ENCODE results near the gene NEDD4L.

Gene NEDD4L

DNA sequence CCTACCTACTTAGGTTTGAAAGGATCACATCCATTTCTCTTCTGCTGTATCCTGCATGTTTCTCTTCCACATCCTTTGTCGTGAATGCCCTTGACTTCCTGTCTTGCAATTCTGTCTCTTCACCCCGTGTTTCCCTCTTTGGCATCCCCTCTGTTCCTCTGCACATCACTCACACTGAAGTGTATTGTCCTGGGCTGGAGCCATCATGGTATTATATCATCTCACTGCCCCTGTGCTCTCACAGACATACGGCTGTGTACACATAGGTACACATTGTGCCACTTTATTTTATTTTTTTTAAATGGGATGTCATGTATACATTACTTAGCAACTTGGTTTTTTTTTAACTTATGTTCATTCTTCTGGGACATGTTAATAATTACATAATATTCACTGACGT, 293.3 kb downstream of the NEDD4L start:
- in situ Hi-C loops (cut with MboI; ENCODE audit: low sequenced_read_pairs), result no loop called here

GRCh38 chr18:58337686-58338085, 293.7 kb downstream of the NEDD4L start:
- in situ Hi-C loops (cut with MboI; ENCODE audit: low sequenced_read_pairs), result no loop called here

DNA sequence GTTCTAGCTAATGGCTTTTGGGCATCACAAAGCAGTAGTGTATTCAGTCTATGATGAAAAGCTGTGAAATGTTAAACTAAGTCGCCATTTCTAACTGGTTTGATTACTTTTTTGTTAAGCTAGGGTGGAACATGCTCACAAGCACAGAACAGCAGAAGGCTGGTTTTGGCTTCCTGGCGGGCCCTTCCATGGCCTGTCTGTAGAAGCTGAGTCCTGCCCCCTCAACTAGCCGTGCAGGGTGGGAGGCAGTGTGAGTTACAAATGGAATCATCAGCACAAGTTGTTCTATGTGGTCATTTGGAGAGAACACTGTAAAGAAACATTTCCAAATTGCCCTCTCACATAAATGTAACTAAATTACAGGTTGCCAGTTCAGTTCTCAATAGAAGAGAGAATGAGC, 294.1 kb downstream of the NEDD4L start:
- in situ Hi-C loops (cut with MboI; ENCODE audit: low sequenced_read_pairs), result no loop called here

DNA sequence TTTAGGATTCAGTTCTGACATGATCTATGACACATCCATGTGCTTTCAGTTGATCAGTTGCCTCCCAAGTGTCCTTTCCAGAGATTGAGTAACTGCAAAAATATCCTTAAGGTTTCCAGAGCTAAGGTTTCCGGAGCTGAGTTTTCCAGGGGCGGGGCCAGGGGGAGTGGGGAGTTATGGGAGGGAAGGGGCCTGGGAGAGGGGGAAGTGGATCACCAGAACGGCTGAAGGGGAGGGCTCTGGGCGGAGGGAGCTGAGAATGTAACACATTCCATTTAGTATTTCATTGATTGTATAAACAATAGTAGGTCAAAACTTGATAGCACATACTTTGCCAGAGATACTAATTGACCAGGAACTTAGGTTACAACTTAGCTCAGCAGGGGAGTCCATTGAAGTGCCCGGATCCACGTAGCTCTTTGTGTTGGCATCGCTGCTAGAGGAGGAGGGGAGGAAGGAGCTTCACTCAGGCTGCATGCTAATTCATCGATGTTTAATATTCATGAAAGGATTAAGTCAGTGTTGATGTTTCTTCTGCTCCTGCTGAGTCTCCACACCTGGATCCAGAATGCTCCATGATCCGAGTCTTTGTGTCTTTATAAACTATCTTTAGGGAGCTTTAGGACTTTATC, 295.1 kb downstream of the NEDD4L start:
- in situ Hi-C loops (cut with MboI; ENCODE audit: low sequenced_read_pairs), result no loop called here

- in situ Hi-C loops (cut with MboI; ENCODE audit: low sequenced_read_pairs), result no loop called here
Observed at GRCh38 chr18:58339890-58340289, 295.9 kb downstream of the NEDD4L start.

DNA sequence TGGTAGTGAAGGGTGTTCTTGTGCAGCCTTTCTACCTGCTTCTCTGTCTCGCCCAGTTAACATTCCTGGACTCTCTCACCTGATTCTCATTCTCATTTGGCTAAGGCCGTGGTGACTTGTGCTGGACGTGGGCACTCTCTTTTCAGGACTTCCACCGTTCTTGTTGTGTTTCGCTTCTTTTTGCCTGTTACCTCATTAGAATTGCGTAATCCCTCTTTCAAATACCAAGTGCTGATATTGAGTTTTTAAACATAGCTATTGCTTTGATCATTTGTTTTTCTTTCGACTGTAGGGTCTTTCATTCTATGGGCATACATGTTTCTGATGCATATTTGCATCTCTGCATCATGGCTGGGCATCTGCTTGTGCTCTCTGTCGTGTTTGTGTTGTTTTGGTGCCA, 297.9 kb downstream of the NEDD4L start:
- in situ Hi-C loops (cut with MboI; ENCODE audit: low sequenced_read_pairs), result no loop called here

DNA sequence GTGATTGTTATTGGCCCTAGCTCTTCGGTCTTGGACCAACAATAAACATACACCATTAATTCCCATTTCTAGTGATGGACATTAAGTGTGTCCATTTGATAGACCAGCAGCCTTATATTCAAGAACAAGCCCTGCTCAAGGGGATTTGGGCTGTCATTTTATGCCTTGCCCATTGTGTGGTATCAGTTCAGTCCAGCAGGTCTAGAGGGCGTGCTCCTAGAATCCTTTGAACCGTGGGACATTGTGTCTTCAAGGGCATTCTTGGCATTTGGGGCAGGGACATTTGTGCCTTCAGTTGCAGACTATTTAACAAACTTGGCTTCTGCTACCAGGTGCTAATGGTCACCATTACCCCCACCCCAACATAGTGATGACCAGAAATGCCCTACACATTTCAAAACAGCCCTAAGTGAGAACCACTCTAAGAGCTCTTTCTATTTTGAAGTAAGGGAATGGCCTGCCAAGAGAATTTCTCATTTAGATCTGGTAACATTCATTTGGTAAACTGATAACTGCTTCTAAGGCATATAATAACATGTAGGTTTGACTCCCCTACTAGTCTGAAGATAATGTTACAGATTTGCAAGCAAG, 300.1 kb downstream of the NEDD4L start:
- in situ Hi-C loops (cut with MboI; ENCODE audit: low sequenced_read_pairs), result no loop called here

DNA sequence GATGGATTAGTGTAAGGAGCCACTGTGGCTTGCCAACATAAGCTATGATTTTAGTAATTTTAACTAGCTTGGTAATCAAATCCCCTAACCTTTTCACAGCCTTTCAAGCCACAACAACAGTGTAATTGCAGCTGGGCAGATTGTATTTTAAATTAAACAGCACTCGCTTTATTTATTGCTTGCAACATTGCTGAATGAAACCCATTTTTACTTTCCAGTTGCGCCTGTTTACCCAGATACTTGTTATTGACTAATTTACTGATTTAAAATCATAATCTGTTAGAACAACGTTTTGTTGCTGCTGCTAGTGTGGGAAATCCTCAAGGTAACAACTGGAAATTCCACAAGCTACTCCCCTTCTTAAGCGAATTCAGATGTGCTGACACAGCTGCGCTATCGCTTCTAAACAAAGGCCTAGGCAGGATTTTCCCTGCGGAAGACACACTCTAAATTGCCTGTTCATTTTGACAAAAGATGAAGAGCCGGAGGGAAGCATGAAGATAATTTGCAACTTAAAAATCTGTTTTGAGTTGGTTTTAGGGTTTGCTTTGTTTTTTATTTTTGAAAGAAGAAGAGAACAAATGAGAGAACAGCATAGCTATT, 300.9 kb downstream of the NEDD4L start:
- in situ Hi-C loops (cut with MboI; ENCODE audit: low sequenced_read_pairs), result no loop called here

DNA sequence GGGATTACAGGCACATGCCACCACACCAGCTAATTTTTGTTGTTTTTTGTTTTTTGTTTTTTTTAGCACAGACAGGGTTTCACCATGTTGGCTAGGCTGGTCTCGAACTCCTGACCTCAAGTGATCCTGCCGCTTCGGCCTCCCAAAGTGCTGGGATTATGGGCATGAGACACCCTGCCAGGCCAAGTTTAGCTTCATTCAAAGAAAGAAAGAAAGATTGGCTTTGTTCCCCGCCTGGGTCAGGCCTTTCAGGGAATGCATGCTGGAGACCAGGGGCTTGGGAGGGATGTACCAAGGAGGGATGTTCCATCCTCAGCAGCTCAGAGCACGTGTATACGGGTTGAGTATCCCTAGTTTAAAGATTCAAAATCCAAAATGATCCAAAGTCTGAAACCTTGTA, 301.8 kb downstream of the NEDD4L start:
- in situ Hi-C loops (cut with MboI; ENCODE audit: low sequenced_read_pairs), result no loop called here

GRCh38 chr18:58347135-58347534, 303.1 kb downstream of the NEDD4L start:
- in situ Hi-C loops (cut with MboI; ENCODE audit: low sequenced_read_pairs), result no loop called here

- in situ Hi-C loops (cut with MboI; ENCODE audit: low sequenced_read_pairs), result no loop called here
Observed at GRCh38 chr18:58348517-58348916, 304.5 kb downstream of the NEDD4L start.

- in situ Hi-C loops (cut with MboI; ENCODE audit: low sequenced_read_pairs), result no loop called here
Observed at GRCh38 chr18:58348951-58349350, 304.9 kb downstream of the NEDD4L start.

GRCh38 chr18:58349650-58350049, 305.6 kb downstream of the NEDD4L start:
- in situ Hi-C loops (cut with MboI; ENCODE audit: low sequenced_read_pairs), result no loop called here

GRCh38 chr18:58350526-58350925, 306.5 kb downstream of the NEDD4L start:
- in situ Hi-C loops (cut with MboI; ENCODE audit: low sequenced_read_pairs), result no loop called here

DNA sequence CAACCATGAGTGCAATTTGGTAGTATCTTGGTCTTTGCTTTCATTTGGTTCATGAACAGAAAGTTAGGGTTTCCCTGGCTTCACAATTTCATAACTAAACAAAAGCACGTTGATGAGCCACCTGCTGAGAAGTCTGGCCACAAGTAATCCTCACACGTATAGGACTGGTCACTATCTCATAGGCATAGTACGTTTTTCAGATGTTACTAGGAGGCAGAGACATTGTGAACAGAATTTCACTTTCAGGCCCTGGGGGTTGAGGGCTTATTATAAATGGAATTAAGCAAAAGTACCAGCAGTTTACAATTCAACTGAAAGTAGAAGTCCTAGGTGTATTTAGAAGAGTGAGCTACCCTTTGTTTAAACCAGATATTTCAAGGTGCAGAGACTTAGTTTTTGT, 307.8 kb downstream of the NEDD4L start:
- in situ Hi-C loops (cut with MboI; ENCODE audit: low sequenced_read_pairs), result no loop called here

DNA sequence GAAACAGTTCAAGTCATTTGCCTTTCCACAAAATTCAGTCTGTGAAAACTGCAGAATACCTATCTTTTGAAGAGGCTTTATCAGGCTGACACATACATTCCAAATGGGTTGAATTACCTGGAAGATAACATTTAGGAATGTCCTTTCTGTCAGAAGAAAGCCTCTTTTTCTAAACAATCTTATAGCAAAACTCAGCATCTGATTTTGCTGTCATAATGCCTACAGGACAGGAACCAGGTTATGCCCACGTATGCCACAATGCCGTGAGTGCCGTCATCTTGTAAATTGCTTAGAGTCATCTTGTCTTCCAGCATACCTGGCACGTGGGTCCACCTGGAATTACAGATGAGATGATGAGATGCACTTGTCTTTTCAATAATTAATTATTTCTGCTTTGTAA, 309.6 kb downstream of the NEDD4L start:
- in situ Hi-C loops (cut with MboI; ENCODE audit: low sequenced_read_pairs), result no loop called here

GRCh38 chr18:58354051-58354450, 310.0 kb downstream of the NEDD4L start:
- in situ Hi-C loops (cut with MboI; ENCODE audit: low sequenced_read_pairs), result no loop called here

- in situ Hi-C loops (cut with MboI; ENCODE audit: low sequenced_read_pairs), result no loop called here
Observed at GRCh38 chr18:58354791-58355190, 310.8 kb downstream of the NEDD4L start.

DNA sequence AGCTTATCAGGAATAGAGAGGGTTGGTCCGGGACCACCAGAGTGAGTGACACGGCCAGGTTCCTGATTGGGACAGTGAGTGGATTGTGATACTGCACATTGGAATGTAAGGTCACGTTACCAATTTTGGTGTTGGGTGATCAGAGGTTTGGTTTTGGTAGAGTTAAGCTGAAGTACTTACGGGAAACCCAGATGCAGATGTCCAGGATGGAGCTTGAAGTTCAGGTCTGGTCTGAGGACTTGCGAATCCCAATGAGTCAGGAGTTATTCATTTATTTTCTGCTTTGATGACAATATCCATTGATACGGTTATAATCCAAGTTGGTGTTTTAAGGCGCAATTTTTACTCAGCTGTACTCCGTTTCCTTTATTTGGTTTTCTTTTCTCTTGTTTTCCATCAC, 311.2 kb downstream of the NEDD4L start:
- in situ Hi-C loops (cut with MboI; ENCODE audit: low sequenced_read_pairs), result no loop called here

DNA sequence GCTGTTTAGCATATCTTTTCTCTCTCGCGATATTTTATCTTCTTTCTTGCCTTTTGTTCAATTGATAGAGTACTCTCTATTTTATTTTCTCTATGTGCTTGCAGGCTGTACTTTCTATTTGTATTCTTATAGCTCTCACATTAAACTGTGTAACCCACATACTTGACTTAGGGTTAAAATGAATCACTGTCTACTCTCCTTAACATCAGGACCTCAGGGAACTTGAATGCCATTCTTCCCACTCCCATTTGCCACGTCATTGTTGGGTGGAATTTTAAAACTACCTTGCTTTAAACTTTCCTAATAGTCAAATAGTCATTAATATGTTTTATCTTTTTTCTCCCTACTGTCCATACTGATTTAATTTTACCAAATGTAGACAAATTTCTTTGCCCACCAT, 315.2 kb downstream of the NEDD4L start:
- in situ Hi-C loops (cut with MboI; ENCODE audit: low sequenced_read_pairs), result no loop called here

GRCh38 chr18:58359620-58360019, 315.6 kb downstream of the NEDD4L start:
- in situ Hi-C loops (cut with MboI; ENCODE audit: low sequenced_read_pairs), result no loop called here

- in situ Hi-C loops (cut with MboI; ENCODE audit: low sequenced_read_pairs), result no loop called here
Observed at GRCh38 chr18:58360324-58360723, 316.3 kb downstream of the NEDD4L start.

- in situ Hi-C loops (cut with MboI; ENCODE audit: low sequenced_read_pairs), result no loop called here
Observed at GRCh38 chr18:58361212-58361611, 317.2 kb downstream of the NEDD4L start.

Data from HL-60/S4 (cell line).